Bronchial epithelial cell (primary cell): ENCODE data around the gene MFNG. TPM values are rescaled to one million over a fixed set of nuclear protein-coding genes. Genes with fewer than 3 reads are reported as not detected.

Source experiments
- DNase-seq: peaks from one replicate; pipeline ENCODE4 v3.0.0-alpha.2; 2010; ENCODE audit warnings: low read depth
- FAIRE-seq: peaks from 2 replicates; lab custom pipeline; 2011; peaks lifted over from hg19 to GRCh38; lab: Jason Lieb, UNC
- H3K27me3 ChIP-seq: 2 replicates; pipeline ENCODE4 v1.5.1; 2011; ENCODE audit warnings: low read length; ENCODE audit not compliant: control insufficient read depth, insufficient read depth
- H3K36me3 ChIP-seq: 2 replicates; pipeline ENCODE4 v1.5.1; 2011; ENCODE audit warnings: low read length; ENCODE audit not compliant: control insufficient read depth, insufficient read depth
- H3K4me3 ChIP-seq: 2 replicates; pipeline ENCODE4 v1.5.1; 2011; ENCODE audit warnings: mild to moderate bottlenecking, low read depth, low read length, control low read depth
- CTCF ChIP-seq: IDR thresholded peaks from 2 replicates; pipeline ENCODE4 v1.5.1; 2011; ENCODE audit warnings: mild to moderate bottlenecking, moderate library complexity, low read length, control low read depth, inconsistent platforms; ENCODE audit not compliant: insufficient read depth, severe bottlenecking
- total RNA-seq: library from RNA; depleted of rRNA; stranded (reverse); fragments of >200 nt; gene quantifications from 2 replicates; pipeline ENCODE4 v1.2.1, GENCODE V29; 2014

Gene MFNG
- total RNA-seq, 1 donor from 2014 or later = 0.26 TPM

GRCh38 chr22:37427135-37427710 lies 59.0 kb downstream of the MFNG start, which contains the start of gene ELFN2:
Gene ELFN2, minus strand, starts transcription at chr22:37427479. Its CDS starts 51,945 bp downstream, at chr22:37375534.
- H3K36me3 ChIP-seq = no peaks in the 10 kb centered on the region
- H3K4me3 ChIP-seq = peak within 1 kb of the TSS; percentile 55
- peaks cover 3% of the 10 kb centered on the region for H3K27me3 ChIP-seq
- DNase-seq (no peak), FAIRE-seq (no peak)
- TF ChIP-seq CTCF = no peak

DNA sequence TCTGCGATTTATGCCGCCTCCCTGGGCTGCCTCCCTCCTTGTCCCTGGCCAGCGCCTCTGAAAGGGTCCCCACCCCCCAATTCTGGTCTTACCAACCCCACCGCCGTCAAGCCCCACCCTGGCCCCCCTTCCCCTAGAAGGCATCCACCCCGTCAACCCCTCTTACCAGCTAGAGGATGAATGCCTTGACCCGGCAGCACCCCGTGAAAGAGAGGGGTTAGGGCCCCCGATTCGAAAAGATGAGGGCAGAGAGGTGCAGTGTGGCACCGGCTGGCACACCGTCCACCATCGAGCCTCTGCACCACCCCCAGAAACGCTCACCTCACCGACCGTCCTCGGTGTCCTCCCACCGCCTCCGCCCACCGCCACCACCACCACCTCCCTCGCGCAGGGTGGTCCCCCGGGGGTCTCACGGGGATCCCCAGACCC lies 59.5 kb downstream of the MFNG start:
- H3K27me3 ChIP-seq = peaks cover 3% of the 10 kb centered on the region

DNA sequence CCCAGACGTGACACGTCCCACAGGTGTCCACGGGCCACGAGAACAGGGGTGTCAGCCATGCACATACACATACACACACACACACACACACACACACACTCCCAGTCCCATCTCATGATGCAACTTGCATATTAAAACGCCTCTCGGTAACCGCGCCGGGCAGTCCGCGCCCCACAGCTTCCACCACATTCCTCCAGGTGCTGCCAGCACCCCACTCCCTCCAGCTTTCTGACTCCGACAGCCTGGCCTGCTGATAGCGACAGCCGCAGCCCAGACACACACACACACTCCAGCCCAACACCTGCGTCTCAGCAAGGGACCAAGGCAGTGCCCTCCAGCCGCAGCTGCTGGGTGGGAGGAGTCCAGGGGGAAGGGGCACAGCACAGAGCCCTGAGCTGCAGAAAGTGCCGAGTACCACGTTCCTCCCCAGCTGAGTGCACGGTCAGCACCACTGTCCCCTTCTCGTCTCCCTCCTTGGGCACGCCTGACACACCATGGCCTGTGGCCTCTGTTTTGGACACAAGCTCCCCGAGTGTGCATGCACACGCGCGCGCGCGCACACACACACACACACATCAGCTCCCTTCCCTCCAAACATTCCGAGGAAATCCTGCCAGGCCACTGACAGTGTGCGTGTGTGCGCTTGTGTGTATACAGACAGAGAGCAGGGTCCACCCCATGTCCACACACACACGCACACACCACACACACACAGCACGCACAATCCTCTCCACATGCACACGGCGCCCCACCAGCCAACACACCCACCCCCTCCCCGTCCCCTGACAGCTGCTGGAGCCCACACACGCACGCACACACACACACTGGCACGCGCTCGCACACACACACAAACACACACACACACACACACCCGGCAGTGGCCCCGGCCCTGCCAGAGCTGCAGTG lies 60.1 kb downstream of the MFNG start:
- peaks cover 3% of the 10 kb centered on the region for H3K27me3 ChIP-seq
- TF ChIP-seq CTCF = no peak
- no peaks in the 10 kb centered on the region for H3K36me3 ChIP-seq
- DNase-seq = no peak
- H3K4me3 ChIP-seq = peak overlapping the region; percentile 55
- peak; percentile 79 for FAIRE-seq

More for the DNA sequence above, 59.5 kb downstream of the MFNG start:
- FAIRE-seq (no peak), DNase-seq (no peak)
- TF ChIP-seq CTCF = no peak
- Histone ChIP-seq H3K36me3 (no peaks in the 10 kb centered on the region), H3K4me3 (peak overlapping the region; percentile 55)

GRCh38 chr22:37425369-37425768 lies 60.8 kb downstream of the MFNG start:
- FAIRE-seq (peak; percentile 73), DNase-seq (no peak)
- TF ChIP-seq CTCF = no peak
- Histone ChIP-seq H3K27me3 (peaks cover 3% of the 10 kb centered on the region), H3K4me3 (no peak overlapping the region), H3K36me3 (no peaks in the 10 kb centered on the region)

- TF ChIP-seq CTCF = no peak
- FAIRE-seq (no peak), DNase-seq (no peak)
- no peaks in the 10 kb centered on the region for H3K36me3 ChIP-seq
- no peak overlapping the region for H3K4me3 ChIP-seq
- no peaks in the 10 kb centered on the region for H3K27me3 ChIP-seq
Measured at GRCh38 chr22:37423283-37423682, 62.9 kb downstream of the MFNG start.
